ENCODE results near the gene BACE1. TPM values are rescaled to one million over a fixed set of nuclear protein-coding genes. Genes with fewer than 3 reads are reported as not detected.

The BACE1 gene
- total and polyA plus RNA-seq, 4 donors: 5.1 to 30.7 (median 13.2) TPM

DNA sequence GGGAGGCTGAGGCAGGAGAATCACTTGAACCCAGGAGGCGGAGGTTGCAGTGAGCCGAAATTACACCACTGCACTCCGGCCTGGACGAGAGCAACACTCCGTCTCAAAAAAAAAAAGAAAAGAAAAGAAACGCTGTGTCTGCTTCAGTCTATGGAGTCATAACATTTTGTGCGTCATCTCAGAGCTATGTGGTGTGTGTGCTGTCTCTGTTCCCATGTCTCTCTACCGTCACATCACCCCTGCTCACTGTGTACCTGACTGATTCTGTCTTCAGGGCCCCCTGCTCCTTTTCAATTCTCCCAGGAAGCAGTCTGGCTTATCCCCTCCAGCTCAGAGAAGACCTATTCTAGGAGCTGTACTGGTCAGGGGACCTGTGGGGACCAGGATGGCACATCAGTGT lies 17.9 kb downstream of the BACE1 start:
- Histone ChIP-seq H3K27ac (ENCODE audit: low read depth in 1 of 2, low read length in 1 of 2) (no peak overlapping the region), H3K9ac (ENCODE audit: insufficient read depth in 1 of 2, low read length in 2 of 2) (no peak overlapping the region), H3K27me3 (ENCODE audit: control insufficient read depth in 3 of 3, insufficient read depth in 3 of 3, low read length in 2 of 3) (no peaks in the 10 kb centered on the region), H3K9me3 (ENCODE audit: control insufficient read depth in 4 of 4, insufficient read depth in 3 of 4, low read length in 3 of 4) (no peaks in the 10 kb centered on the region), H3K36me3 (ENCODE audit: control insufficient read depth in 4 of 4, insufficient read depth in 4 of 4, low read length in 4 of 4) (peaks cover 0 to 13% (median 5%) of the 10 kb centered on the region in 4 donors), H3K4me1 (ENCODE audit: control insufficient read depth in 5 of 5, insufficient read depth in 5 of 5, low read length in 5 of 5) (peaks cover 0 to 17% (median 5%) of the 10 kb centered on the region in 5 donors), H3K4me3 (no peak overlapping the region)
- WGBS, 2 donors: 97 to 98% methylated on average over 8 of the region's 8 CpGs
- no peak for DNase-seq
- ATAC-seq (ENCODE audit: insufficient read depth, low FRiP score): no peak
- TF ChIP-seq, protein P1, sequence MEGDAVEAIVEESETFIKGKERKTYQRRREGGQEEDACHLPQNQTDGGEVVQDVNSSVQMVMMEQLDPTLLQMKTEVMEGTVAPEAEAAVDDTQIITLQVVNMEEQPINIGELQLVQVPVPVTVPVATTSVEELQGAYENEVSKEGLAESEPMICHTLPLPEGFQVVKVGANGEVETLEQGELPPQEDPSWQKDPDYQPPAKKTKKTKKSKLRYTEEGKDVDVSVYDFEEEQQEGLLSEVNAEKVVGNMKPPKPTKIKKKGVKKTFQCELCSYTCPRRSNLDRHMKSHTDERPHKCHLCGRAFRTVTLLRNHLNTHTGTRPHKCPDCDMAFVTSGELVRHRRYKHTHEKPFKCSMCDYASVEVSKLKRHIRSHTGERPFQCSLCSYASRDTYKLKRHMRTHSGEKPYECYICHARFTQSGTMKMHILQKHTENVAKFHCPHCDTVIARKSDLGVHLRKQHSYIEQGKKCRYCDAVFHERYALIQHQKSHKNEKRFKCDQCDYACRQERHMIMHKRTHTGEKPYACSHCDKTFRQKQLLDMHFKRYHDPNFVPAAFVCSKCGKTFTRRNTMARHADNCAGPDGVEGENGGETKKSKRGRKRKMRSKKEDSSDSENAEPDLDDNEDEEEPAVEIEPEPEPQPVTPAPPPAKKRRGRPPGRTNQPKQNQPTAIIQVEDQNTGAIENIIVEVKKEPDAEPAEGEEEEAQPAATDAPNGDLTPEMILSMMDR (IDR thresholded peaks at IDR 0.05; ENCODE audit: control extremely low read depth, extremely low read depth): no peak

GRCh38 chr11:117296881-117297280 lies 19.2 kb downstream of the BACE1 start:
- 87 to 93% methylated on average over 6 of the region's 6 CpGs for WGBS, 2 donors
- H3K9me3 ChIP-seq (ENCODE audit: control insufficient read depth in 4 of 4, insufficient read depth in 3 of 4, low read length in 3 of 4): no peaks in the 10 kb centered on the region
- no peak overlapping the region for H3K27ac ChIP-seq (ENCODE audit: low read depth in 1 of 2, low read length in 1 of 2)
- no peak for ATAC-seq (ENCODE audit: insufficient read depth, low FRiP score)
- peaks cover 4 to 20% (median 6%) of the 10 kb centered on the region in 4 donors for H3K36me3 ChIP-seq (ENCODE audit: control insufficient read depth in 4 of 4, insufficient read depth in 4 of 4, low read length in 4 of 4)
- no peaks in the 10 kb centered on the region for H3K27me3 ChIP-seq (ENCODE audit: control insufficient read depth in 3 of 3, insufficient read depth in 3 of 3, low read length in 2 of 3)
- no peak for DNase-seq
- TF ChIP-seq, protein P1 (IDR thresholded peaks at IDR 0.05; ENCODE audit: control extremely low read depth, extremely low read depth): no peak
- peaks cover 0 to 17% (median 5%) of the 10 kb centered on the region in 5 donors for H3K4me1 ChIP-seq (ENCODE audit: control insufficient read depth in 5 of 5, insufficient read depth in 5 of 5, low read length in 5 of 5)
- no peak overlapping the region for H3K4me3 ChIP-seq
- H3K9ac ChIP-seq (ENCODE audit: insufficient read depth in 1 of 2, low read length in 2 of 2): no peak overlapping the region

GRCh38 chr11:117295438-117296137 lies 20.5 kb downstream of the BACE1 start:
- H3K27ac ChIP-seq (ENCODE audit: low read depth in 1 of 2, low read length in 1 of 2): no peak overlapping the region
- WGBS, 2 donors: 87 to 88% methylated on average over 9 of the region's 9 CpGs

More at GRCh38 chr11:117295438-117296137, 20.5 kb downstream of the BACE1 start:
- Histone ChIP-seq H3K36me3 (ENCODE audit: control insufficient read depth in 4 of 4, insufficient read depth in 4 of 4, low read length in 4 of 4) (peaks cover 9 to 26% (median 12%) of the 10 kb centered on the region in 4 donors), H3K9me3 (ENCODE audit: control insufficient read depth in 4 of 4, insufficient read depth in 3 of 4, low read length in 3 of 4) (no peaks in the 10 kb centered on the region), H3K4me3 (no peak overlapping the region), H3K27me3 (ENCODE audit: control insufficient read depth in 3 of 3, insufficient read depth in 3 of 3, low read length in 2 of 3) (no peaks in the 10 kb centered on the region), H3K9ac (ENCODE audit: insufficient read depth in 1 of 2, low read length in 2 of 2) (no peak overlapping the region), H3K4me1 (ENCODE audit: control insufficient read depth in 5 of 5, insufficient read depth in 5 of 5, low read length in 5 of 5) (peaks cover 0 to 11% (median 5%) of the 10 kb centered on the region in 5 donors)
- no peak for ATAC-seq (ENCODE audit: insufficient read depth, low FRiP score)
- no peak for DNase-seq
- TF ChIP-seq, protein P1 (IDR thresholded peaks at IDR 0.05; ENCODE audit: control extremely low read depth, extremely low read depth): no peak

Data from lung (tissue), 12 donors.